Measurements from ENCODE around the gene MAGIX.

MAGIX gene

DNA sequence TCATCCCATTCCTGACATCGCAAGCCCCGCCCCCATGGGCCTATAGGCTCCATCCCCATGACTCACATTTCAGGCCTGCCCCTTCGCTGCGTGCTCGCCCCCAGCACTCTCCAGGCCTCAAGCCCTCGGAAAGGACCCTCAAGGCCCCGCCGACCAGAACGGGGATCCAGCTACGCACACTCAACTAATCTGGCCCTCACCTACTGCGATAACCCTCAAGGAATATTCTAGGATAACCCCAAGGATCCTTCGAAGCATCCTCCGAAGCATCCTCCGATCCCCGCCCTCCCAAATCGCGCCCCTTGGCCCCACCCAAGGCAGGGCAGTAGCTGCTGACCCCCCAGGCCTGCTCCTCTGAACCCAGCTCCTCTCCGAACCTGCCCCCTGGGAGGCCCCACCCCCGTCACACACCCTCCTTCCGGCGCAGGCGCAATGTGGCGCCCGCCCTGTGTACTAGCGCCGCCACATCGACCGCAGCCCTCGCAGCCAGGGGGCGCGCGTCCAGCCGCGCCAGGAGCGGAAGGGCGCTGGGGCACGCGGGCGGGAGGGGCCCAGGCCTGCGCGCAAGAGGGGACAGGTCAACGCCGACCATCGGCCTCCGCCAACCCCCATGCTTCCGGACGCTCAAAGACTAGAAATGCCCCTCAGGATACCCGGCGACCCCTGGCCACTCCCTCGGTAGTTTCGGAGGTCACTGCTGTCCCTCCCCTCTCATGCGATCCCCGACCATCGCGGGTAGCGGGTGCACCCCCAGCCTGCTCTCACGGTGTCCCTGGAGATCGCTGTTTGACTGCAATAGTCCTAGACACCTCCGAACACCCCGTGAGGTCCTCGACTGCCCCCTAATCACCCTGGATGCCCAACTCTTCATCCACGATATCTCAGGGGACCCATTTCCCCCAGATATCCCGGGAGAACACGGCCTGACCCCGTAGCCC lies 6.4 kb upstream of the MAGIX start (continued):
- TF ChIP-seq, protein P1, sequence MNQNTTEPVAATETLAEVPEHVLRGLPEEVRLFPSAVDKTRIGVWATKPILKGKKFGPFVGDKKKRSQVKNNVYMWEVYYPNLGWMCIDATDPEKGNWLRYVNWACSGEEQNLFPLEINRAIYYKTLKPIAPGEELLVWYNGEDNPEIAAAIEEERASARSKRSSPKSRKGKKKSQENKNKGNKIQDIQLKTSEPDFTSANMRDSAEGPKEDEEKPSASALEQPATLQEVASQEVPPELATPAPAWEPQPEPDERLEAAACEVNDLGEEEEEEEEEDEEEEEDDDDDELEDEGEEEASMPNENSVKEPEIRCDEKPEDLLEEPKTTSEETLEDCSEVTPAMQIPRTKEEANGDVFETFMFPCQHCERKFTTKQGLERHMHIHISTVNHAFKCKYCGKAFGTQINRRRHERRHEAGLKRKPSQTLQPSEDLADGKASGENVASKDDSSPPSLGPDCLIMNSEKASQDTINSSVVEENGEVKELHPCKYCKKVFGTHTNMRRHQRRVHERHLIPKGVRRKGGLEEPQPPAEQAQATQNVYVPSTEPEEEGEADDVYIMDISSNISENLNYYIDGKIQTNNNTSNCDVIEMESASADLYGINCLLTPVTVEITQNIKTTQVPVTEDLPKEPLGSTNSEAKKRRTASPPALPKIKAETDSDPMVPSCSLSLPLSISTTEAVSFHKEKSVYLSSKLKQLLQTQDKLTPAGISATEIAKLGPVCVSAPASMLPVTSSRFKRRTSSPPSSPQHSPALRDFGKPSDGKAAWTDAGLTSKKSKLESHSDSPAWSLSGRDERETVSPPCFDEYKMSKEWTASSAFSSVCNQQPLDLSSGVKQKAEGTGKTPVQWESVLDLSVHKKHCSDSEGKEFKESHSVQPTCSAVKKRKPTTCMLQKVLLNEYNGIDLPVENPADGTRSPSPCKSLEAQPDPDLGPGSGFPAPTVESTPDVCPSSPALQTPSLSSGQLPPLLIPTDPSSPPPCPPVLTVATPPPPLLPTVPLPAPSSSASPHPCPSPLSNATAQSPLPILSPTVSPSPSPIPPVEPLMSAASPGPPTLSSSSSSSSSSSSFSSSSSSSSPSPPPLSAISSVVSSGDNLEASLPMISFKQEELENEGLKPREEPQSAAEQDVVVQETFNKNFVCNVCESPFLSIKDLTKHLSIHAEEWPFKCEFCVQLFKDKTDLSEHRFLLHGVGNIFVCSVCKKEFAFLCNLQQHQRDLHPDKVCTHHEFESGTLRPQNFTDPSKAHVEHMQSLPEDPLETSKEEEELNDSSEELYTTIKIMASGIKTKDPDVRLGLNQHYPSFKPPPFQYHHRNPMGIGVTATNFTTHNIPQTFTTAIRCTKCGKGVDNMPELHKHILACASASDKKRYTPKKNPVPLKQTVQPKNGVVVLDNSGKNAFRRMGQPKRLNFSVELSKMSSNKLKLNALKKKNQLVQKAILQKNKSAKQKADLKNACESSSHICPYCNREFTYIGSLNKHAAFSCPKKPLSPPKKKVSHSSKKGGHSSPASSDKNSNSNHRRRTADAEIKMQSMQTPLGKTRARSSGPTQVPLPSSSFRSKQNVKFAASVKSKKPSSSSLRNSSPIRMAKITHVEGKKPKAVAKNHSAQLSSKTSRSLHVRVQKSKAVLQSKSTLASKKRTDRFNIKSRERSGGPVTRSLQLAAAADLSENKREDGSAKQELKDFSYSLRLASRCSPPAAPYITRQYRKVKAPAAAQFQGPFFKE (tag by site-specific recombination; IDR thresholded peaks at IDR 0.05; ENCODE audit: borderline replicate concordance) = no peak
- TF ChIP-seq, protein P2, sequence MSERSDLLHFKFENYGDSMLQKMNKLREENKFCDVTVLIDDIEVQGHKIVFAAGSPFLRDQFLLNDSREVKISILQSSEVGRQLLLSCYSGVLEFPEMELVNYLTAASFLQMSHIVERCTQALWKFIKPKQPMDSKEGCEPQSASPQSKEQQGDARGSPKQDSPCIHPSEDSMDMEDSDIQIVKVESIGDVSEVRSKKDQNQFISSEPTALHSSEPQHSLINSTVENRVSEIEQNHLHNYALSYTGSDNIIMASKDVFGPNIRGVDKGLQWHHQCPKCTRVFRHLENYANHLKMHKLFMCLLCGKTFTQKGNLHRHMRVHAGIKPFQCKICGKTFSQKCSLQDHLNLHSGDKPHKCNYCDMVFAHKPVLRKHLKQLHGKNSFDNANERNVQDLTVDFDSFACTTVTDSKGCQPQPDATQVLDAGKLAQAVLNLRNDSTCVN (tag by site-specific recombination; optimal IDR thresholded peaks at IDR 0.05) = peak; percentile 84
- TF ChIP-seq, protein P3, sequence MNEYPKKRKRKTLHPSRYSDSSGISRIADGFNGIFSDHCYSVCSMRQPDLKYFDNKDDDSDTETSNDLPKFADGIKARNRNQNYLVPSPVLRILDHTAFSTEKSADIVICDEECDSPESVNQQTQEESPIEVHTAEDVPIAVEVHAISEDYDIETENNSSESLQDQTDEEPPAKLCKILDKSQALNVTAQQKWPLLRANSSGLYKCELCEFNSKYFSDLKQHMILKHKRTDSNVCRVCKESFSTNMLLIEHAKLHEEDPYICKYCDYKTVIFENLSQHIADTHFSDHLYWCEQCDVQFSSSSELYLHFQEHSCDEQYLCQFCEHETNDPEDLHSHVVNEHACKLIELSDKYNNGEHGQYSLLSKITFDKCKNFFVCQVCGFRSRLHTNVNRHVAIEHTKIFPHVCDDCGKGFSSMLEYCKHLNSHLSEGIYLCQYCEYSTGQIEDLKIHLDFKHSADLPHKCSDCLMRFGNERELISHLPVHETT (tag by site-specific recombination; IDR thresholded peaks at IDR 0.05) = no peak
- TF ChIP-seq ZNF670 (tag by site-specific recombination; IDR thresholded peaks at IDR 0.05; ENCODE audit: low read depth) (no peak), ZNF600 (tag by site-specific recombination; IDR thresholded peaks at IDR 0.05) (0 out of 2 replicates have a peak, but pooled peaks have one; percentile 12), ZNF266 (tag by site-specific recombination; IDR thresholded peaks at IDR 0.05; ENCODE audit: low read depth) (no peak), ZNF664 (tag by site-specific recombination; IDR thresholded peaks at IDR 0.05) (no peak), ZNF366 (tag by site-specific recombination; conservative IDR thresholded peaks at IDR 0.05) (0 out of 2 replicates have a peak, but pooled peaks have one; percentile 9), ZNF133 (tag by site-specific recombination; IDR thresholded peaks at IDR 0.05) (no peak), ZNF248 (tag by site-specific recombination; IDR thresholded peaks at IDR 0.05) (no peak), MEIS1 (CRISPR knock-in tag; IDR thresholded peaks at IDR 0.05; ENCODE audit: borderline replicate concordance) (no peak), ZBTB48 (tag by site-specific recombination; IDR thresholded peaks at IDR 0.05) (no peak), KLF16 (tag by site-specific recombination; IDR thresholded peaks at IDR 0.05) (peak; percentile 26; the same call in 1 of the 2 replicates), ZNF621 (tag by site-specific recombination; IDR thresholded peaks at IDR 0.05) (no peak), MZF1 (tag by site-specific recombination; IDR thresholded peaks at IDR 0.05; ENCODE audit: borderline replicate concordance) (no peak), ZNF423 (tag by site-specific recombination; IDR thresholded peaks at IDR 0.05) (peak; percentile 30; the same call in 1 of the 2 replicates), HOXA7 (CRISPR knock-in tag; IDR thresholded peaks at IDR 0.05; ENCODE audit: borderline replicate concordance) (no peak), ZNF416 (tag by site-specific recombination; IDR thresholded peaks at IDR 0.05) (no peak), ZNF514 (tag by site-specific recombination; IDR thresholded peaks at IDR 0.05) (no peak), ZNF626 (tag by site-specific recombination; IDR thresholded peaks at IDR 0.05) (no peak)
- TF ChIP-seq, protein P4, sequence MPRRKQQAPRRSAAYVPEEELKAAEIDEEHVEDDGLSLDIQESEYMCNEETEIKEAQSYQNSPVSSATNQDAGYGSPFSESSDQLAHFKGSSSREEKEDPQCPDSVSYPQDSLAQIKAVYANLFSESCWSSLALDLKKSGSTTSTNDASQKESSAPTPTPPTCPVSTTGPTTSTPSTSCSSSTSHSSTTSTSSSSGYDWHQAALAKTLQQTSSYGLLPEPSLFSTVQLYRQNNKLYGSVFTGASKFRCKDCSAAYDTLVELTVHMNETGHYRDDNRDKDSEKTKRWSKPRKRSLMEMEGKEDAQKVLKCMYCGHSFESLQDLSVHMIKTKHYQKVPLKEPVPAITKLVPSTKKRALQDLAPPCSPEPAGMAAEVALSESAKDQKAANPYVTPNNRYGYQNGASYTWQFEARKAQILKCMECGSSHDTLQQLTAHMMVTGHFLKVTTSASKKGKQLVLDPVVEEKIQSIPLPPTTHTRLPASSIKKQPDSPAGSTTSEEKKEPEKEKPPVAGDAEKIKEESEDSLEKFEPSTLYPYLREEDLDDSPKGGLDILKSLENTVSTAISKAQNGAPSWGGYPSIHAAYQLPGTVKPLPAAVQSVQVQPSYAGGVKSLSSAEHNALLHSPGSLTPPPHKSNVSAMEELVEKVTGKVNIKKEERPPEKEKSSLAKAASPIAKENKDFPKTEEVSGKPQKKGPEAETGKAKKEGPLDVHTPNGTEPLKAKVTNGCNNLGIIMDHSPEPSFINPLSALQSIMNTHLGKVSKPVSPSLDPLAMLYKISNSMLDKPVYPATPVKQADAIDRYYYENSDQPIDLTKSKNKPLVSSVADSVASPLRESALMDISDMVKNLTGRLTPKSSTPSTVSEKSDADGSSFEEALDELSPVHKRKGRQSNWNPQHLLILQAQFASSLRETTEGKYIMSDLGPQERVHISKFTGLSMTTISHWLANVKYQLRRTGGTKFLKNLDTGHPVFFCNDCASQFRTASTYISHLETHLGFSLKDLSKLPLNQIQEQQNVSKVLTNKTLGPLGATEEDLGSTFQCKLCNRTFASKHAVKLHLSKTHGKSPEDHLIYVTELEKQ (tag by site-specific recombination; IDR thresholded peaks at IDR 0.05; ENCODE audit: borderline replicate concordance) = no peak
- TF ChIP-seq, protein P5, sequence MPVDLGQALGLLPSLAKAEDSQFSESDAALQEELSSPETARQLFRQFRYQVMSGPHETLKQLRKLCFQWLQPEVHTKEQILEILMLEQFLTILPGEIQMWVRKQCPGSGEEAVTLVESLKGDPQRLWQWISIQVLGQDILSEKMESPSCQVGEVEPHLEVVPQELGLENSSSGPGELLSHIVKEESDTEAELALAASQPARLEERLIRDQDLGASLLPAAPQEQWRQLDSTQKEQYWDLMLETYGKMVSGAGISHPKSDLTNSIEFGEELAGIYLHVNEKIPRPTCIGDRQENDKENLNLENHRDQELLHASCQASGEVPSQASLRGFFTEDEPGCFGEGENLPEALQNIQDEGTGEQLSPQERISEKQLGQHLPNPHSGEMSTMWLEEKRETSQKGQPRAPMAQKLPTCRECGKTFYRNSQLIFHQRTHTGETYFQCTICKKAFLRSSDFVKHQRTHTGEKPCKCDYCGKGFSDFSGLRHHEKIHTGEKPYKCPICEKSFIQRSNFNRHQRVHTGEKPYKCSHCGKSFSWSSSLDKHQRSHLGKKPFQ (tag by site-specific recombination; IDR thresholded peaks at IDR 0.05) = no peak
- TF ChIP-seq, protein P6, sequence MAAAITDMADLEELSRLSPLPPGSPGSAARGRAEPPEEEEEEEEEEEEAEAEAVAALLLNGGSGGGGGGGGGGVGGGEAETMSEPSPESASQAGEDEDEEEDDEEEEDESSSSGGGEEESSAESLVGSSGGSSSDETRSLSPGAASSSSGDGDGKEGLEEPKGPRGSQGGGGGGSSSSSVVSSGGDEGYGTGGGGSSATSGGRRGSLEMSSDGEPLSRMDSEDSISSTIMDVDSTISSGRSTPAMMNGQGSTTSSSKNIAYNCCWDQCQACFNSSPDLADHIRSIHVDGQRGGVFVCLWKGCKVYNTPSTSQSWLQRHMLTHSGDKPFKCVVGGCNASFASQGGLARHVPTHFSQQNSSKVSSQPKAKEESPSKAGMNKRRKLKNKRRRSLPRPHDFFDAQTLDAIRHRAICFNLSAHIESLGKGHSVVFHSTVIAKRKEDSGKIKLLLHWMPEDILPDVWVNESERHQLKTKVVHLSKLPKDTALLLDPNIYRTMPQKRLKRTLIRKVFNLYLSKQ (tag by site-specific recombination; IDR thresholded peaks at IDR 0.05; ENCODE audit: borderline replicate concordance) = no peak

Data from HEK293 (cell line).